ENCODE measurements around the gene ANKRD10.
"Not testable (repeated sequence)": the region's sequence is repeated elsewhere in the genome, so short reads cannot be mapped to it uniquely, and the experiment has no call there.

GRCh38 chr13:110947338-110947737, 32.5 kb upstream of the ANKRD10 start:
- not testable (repeated sequence) for TF ChIP-seq MAX (IDR thresholded peaks at IDR 0.05; ENCODE audit: low read depth, low read length); ETV6 (conservative IDR thresholded peaks at IDR 0.05 in 1 of 2, IDR thresholded peaks at IDR 0.05 in 1 of 2; ENCODE audit: borderline replicate concordance in 1 of 2, low read depth in 1 of 2); POLR2A (IDR thresholded peaks at IDR 0.05; ENCODE audit: low read depth, low read length); BACH1 (IDR thresholded peaks at IDR 0.05; ENCODE audit: borderline replicate concordance); CREB1 (IDR thresholded peaks at IDR 0.05; ENCODE audit: low read depth); CBFB (IDR thresholded peaks at IDR 0.05; ENCODE audit: low read depth); ZNF274 (IDR thresholded peaks at IDR 0.05; ENCODE audit: insufficient read depth, insufficient read length)
- TF ChIP-seq, protein P1, sequence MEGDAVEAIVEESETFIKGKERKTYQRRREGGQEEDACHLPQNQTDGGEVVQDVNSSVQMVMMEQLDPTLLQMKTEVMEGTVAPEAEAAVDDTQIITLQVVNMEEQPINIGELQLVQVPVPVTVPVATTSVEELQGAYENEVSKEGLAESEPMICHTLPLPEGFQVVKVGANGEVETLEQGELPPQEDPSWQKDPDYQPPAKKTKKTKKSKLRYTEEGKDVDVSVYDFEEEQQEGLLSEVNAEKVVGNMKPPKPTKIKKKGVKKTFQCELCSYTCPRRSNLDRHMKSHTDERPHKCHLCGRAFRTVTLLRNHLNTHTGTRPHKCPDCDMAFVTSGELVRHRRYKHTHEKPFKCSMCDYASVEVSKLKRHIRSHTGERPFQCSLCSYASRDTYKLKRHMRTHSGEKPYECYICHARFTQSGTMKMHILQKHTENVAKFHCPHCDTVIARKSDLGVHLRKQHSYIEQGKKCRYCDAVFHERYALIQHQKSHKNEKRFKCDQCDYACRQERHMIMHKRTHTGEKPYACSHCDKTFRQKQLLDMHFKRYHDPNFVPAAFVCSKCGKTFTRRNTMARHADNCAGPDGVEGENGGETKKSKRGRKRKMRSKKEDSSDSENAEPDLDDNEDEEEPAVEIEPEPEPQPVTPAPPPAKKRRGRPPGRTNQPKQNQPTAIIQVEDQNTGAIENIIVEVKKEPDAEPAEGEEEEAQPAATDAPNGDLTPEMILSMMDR (IDR thresholded peaks at IDR 0.05 in 2 of 3, conservative IDR thresholded peaks at IDR 0.05 in 1 of 3; ENCODE audit: control insufficient read depth in 2 of 3, extremely low read depth in 1 of 3, insufficient read depth in 1 of 3, low read depth in 3 of 3, low read length in 3 of 3) = not testable (repeated sequence)
